Suppressor macrophage treated with lipopolysaccharide for 1 hour (primary cell): ENCODE results near the gene SOX18.

Experiments
- DNase-seq, 3 donors: peaks; one replicate each; pipeline ENCODE4 v3.0.0-alpha.2; 2020 to 2022

SOX18 gene

DNA sequence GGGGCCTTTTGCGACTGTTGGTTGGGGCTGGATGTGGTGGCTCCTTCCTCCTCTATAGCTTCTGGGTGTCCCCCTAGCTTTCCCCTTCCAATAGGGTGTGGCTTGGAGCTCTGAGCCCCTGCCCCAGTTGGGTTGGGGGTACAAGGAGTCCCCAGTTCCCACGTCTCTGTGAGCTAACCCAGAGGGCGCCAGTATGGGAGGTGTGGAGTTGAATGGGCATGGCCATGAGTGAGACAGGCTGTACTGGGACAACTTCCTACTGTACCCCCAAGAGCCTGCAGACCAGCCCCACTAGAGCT lies 12.3 kb downstream of the SOX18 start:
- DNase-seq = no peak

DNA sequence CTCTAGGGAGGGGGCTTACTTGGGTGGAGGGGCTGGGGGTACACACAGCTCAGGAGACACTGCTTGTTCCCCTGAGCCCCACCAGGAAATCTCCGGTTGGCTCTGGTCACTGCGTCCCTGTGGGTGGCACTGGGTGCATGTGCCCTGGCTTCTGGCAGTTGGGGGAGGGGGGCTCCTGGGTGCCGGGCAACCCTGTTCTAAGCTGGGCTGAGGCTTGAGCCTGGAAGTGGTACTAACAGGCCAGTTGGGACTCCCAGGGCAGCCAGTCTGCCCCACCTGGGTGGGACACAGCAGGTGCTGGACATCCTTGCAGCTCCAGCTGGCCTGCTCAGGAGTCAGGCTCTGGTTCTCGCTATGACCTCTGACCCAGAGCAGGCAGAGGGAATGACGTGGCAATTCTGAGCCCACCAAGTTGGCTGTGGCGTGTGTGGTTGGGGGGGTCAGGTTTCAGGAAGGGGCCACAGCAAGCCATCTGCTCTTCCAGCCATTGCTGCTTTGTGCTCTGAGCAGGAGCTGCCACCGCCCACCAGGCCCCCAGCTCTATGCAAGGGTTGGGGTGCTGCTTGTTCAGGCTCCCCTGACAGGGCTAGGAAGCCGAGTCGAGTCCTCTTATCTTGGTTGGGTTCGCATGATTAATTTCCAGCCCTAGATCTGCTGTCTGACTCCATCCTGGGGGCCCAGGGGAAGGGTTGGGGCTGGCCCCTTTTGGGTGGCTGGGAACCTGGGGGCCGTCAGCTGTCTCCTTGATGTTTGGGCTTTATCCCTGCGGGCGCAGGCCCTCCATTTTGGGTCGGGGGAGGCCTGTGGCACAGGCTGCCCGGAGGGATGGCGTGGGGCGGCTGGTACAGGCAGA lies 12.9 kb downstream of the SOX18 start:
- DNase-seq = no peak

DNA sequence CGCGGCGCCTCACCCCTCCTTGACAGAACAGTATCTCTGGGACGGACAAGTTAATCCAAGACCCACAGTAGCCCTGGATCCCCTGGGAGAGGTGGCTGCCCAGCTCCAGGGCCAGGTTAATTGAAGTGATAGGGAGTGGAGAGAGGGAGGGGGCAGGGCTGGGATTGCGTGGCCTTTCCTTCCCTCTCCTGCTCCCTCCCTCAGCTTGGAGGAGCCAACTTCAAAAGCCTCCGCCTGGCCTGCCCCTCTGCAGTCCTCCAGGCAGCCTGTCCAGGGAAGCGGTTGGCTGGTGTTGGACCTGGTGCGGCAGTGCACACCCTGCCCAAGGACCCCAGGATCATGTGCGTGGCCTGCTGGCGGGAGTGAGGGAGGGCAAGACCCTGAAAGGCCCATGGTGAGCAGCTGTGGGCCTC lies 13.5 kb downstream of the SOX18 start, which contains the start of gene C20orf204:
Gene C20orf204, plus strand, starts transcription at position 250 of the 413 bp plus-strand sequence. Its CDS starts 142 bp downstream, at position 392.
- DNase-seq = no peak

DNA sequence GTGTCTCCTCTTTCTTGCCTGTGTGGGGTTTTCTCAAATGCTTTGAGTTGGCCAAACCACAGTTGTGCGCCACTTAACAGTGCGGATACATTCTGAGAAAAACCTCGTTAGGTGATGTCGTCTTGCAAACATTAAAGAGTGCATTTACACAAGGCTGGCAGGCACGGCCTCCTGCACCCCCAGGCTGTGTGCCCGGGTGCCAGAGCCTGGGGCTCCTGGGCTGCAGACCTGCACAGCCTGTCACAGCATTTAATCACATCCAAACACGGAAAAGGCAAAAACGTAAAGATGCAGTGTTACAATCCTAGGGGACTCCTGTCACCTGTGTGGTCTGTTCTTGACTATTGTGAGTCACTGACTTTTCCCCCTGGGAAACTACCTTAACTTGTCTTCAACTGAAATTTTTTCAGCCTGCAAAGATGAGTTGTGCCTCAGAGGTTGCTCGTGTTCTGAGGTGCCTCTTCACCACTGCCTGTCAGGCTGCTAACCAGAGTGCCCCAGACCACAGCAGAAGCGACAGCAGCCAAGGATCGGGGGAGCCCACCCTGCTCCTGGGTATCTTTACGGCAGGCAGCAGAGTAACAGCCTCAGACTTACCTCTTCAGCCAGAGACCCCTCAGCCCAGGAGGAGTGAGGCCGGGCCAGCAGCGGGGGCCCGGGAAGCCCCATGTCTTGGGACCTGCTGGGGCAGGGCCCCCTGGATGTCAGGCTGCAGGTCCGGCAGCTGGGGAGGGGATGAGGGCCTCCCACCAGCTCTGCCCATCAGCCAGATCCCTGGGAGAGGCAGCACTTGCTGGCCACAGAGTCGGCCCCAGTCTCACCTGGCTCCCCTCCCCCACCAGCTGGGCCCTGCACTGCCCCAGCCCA lies 14.1 kb downstream of the SOX18 start:
- no peak for DNase-seq

DNA sequence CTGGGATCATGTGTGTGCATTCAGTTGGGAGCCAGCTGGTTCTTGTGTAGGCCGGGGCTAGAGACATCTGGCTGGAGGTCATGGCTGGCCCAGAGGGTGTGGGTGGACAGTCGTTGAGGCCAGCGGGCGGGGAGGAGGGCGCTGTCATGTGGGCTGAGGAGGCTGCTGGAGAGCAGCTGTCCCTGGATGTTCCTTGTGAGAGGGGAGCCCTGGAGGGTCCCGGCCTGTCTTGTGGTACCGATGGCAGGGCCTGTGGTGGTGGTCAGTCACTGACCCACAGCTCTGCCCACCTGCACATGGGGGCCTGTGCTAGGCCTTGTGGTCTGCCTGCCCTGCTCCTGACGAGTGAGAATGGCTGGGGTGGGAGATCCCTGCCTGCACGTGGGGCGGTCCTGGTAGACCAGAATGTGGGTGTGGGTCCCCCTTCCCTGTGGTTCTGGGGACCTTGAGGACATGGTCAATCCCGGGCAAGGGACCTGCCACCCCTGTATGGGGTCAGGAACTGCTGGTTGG lies 15.4 kb downstream of the SOX18 start:
- no peak for DNase-seq

DNA sequence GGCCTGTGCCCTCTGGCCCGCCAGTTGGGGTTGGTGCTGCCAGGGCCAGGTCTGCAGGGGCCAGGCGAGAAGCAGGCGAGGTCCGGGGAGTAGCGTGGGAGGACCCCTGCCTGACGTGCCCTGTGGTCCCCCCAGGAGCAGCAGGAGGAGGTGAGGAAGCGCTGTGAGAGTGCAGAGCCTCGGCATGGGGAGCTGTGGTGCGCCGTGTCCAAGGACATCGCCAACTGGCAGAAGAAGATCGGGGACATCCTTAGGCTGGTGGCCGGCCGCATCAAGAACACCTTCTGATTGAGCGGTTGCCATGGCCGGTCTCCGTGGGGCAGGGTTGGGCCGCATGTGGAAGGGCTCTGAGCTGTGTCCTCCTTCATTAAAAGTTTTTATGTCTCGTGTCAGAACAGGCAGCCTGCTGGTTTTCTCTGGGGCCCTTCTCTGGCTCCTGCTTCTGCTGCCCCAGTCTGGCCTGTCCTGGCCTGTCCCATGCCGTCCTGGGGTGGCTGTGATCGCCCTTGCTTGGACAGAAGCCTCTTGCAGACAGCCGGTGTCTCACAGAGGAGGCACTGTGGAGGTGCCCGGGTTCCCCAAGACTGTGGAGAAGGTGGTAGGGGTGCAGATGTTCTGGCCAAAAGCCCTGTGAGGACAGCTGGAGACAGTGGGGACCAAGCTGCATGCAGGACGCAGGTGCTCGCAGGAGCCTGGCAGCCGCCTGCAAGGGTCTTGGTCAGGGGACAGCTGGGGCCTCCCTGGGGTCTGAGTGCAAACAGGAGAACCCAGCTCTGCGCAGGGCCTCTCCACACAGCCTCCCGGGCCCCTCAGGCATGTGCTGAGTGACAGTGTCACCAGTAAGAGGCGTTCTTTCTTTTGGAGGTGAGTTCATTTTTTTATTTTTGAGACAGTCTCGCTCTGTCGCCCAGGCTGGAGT lies 16.5 kb downstream of the SOX18 start:
- DNase-seq = no peak

DNA sequence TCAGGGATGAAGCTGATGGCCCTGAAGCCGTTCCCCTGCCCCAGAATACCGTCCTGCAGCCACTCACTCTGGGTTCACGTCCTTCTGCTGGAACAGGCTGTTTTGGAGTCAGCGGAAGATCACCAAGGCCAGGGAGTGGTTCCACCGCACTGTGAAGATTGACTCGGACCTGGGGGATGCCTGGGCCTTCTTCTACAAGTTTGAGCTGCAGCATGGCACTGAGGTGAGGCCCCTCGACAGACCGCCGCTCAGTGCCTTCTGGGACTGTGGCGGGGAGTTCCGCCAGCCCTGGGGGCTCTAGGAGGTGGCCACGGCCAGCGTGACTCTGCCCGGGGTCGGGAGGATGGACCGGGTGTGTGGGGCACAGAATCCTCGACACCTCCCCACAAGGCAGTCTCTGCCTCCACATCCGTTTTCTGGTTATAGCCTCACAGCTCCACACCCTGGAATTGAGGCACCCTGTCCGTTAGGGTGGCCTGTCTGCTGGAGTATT lies 17.6 kb downstream of the SOX18 start:
- no peak for DNase-seq

DNA sequence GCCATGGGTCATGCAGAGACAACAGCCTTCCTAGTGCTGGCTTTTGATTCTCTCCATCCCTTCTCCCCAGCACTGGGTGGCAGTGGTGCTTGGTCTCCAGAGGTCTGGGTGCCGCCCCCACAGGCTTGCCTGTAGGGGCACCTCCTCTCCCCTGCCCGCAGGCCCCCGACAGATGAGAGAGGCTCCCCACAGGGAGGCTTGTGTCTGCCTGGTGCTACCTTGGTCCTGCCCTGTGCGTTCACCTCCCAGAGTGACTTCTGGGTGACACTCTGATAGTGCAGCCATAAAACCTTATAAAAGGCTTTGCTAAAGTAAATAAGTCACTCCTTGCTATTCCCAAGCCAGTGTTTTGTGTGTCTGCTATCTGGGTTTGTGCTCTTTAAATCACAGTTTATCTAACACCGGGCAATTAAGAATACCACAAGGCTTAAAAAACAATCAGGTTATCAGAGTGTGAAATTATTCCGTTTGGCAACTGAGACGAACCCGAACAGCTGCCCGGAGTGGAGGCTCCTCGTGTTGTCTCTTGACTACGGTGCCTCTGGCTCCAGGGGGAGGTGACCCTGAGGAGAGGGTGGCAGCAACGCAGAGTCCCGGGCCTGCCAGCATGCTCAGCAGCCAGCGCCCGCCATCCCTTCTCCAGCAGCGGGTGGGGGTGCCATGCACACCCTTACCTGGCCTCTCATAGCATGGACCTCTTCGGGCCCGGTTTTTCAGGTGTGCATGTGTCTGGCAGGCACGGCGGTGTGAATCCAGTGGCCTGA lies 18.9 kb downstream of the SOX18 start:
- DNase-seq = no peak

DNA sequence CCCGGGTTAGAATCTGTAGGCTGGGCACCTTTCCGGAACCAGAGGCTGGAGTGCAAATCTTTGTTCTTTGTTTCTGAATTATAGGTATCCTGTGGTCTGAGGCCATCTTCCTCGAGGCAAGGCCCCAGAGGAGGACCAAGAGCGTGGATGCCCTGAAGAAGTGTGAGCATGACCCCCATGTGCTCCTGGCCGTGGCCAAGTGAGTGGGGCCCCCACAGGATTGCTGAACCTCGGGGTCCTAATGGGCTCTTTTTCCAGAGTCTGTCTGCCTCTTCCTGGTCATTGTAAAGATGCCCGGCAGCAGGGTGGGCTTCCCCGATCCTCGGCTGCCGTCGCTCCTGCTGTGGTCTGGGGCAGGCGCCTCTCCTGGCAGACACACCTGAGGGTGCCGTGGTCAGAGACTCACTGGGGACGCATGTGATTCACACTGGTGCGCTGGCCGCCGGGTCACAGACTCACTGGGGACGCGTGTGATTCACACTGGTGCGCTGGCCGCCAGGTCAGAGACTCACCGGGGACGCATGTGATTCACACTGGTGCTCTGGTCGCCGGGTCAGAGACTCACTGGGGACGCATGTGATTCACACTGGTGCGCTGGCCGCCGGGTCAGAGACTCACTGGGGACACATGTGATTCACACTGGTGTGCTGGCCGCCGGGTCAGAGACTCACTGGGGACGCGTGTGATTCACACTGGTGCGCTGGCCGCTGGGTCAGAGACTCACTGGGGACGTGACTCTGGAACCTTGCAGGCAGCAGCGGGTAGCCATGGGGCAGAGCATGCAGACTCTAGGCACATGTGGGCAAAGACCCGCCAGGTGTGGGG lies 19.9 kb downstream of the SOX18 start:
- no peak for DNase-seq

DNA sequence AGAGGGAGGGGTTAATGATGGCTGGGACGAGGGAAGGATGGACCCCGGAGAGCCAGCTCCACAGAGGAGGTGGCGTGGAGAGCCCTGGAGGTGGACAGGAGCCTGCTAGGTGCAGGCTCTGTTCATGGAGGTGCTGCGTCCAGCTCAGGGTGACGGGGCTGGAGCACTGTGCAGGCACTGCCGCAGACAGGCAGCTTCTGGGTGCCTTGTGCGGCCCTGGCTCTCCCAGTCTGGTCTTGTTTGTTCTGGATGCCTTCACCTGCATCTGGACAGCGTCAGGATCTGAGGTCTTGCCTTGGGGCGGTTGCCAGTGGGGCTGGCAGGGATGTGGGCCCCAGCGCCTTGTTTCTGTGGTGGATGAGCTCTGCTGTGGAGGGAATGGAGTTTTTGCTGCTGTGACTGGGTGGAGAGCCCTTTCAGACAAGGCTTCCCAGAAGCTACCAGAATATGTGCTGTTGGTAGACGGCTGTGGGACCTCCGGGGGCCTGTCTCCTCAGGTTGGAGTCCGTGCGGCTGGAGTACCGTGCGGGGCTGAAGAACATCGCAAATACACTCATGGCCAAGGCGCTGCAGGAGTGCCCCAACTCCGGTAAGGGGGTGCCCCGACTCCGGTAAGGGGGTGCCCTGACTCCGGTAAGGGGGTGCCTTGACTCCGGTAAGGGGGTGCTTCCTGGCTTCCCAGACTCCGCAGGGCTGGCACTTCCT lies 21.3 kb downstream of the SOX18 start:
- no peak for DNase-seq

DNA sequence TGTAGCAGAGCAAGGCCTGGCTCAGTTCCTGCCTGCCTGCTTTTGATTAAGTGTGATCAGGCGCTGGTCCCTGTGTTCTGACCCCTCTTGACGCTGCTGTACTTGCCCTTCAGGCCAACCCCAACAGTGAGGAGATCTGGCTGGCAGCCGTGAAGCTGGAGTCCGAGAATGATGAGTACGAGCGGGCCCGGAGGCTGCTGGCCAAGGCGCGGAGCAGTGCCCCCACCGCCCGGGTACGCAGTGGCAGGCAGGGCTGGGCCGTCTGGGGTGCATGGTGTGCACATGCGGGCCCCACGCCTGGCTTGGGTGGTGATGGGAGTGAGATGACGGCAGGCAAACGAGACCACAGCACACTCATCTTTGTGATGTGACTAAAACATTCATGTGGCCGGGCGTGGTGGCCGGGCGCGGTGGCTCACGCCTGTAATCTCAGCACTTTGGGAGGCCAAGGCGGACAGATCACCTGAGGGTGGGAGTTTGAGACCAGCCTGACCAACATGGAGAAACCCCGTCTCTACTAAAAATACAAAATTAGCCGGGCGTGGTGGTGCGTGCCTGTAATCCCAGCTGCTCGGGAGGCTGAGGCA lies 23.5 kb downstream of the SOX18 start:
- no peak for DNase-seq

DNA sequence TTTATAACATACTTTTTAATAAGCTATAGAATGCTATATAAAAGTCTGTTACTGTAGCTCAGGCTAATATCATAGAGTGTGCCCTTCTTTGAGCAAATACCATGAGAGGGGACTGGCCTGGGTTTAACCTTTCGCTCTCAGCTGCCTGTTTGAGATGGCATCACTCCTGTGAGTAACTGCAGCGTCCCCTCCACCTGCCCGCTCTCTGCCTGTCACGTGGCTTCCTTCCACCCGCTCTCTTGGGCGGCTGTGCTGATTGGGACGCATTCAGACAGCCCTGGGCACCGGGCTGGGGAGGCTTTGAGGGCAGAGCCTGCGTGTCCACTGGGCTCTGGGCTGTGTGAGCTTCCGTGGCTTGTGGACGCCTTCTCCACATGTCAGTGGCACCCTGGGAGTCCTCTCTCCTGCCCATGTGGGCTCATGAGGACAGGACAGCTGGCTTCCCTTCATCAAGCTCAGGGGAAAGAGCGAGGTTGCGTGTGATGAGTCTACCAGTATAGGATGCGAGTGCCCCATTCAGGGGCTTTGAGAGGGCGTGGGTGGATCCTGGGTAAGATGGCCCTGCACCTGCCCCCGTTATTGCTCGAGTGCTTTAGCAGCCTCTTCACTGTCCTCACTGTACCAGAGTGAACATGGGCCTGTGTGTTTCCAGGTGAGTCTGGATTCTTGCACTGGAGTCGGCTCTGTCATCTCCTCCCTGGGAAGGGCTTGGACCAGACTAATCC lies 24.2 kb downstream of the SOX18 start:
- DNase-seq = no peak

DNA sequence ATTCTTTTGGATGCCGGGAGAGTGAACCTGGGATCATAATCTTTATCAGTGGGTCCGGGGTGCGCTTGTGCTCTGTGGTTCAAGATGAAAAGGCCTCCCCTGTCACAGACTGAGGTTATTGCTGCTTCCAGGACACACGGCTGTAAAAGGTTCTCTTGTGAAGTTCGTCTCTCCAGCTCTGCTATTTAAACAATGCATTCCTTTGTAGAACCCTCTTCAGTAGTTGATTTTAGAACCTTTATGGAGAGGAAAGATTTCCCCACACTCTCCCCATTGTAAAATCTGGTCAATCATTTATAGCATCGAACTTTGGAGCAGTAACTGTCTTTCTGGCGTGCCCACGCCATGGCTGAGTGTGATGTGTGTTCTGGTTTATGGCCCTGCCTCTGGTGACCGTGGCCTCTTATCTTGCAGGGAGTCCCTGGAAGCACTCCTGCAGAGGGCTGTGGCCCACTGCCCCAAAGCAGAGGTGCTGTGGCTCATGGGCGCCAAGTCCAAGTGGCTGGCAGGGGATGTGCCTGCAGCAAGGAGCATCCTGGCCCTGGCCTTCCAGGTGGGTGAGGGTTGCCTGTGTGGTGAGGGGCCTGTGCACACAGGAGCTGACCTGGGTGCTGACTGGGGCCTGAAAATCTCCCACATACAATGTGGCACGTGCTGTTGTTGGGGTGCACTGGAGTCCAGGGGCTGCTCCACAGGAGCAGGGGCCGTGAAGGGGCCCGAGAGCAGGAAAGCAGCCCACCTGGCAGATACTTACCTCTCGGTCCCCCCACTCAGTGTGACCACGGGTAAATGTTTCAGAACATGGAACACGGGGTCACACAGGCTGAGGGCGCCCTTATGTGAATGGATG lies 25.1 kb downstream of the SOX18 start:
- no peak for DNase-seq

DNA sequence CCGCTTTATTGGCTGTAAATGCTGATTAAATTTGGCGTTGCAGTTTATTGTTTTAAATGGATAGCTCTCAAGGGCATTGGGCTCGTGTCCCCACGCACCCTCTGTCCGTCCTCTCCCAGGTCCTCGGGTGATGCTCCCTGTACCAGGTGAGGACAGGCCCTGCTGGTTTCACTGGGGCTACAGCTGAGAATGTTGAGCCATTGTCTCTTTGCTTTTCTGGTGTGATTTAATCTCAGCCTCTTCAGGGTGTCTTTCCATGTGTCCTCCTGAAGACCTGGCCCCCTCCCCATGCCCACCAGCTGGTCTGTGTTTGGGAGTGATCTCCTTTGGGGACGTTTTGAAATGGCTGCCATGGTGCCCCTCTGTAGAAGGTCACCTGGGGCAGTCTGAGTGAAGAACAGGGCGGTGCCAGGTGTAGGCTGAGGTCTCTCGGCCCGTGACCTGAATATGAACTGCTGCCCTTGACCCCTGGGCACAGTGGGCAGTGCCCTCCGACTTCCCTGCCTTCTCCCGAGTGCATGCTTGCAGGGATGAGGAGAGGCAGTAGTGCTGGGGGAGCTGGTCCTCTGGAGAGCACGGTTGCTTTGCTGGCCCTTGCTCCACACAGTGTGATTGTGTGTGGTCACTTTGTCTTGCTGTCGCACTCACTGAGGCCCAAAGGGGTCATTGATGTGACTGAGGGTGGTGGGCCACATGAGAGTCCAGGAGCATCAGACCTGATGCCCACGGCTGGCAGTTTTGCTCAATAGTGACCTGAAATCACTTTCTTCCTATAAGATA lies 25.9 kb downstream of the SOX18 start:
- no peak for DNase-seq

DNA sequence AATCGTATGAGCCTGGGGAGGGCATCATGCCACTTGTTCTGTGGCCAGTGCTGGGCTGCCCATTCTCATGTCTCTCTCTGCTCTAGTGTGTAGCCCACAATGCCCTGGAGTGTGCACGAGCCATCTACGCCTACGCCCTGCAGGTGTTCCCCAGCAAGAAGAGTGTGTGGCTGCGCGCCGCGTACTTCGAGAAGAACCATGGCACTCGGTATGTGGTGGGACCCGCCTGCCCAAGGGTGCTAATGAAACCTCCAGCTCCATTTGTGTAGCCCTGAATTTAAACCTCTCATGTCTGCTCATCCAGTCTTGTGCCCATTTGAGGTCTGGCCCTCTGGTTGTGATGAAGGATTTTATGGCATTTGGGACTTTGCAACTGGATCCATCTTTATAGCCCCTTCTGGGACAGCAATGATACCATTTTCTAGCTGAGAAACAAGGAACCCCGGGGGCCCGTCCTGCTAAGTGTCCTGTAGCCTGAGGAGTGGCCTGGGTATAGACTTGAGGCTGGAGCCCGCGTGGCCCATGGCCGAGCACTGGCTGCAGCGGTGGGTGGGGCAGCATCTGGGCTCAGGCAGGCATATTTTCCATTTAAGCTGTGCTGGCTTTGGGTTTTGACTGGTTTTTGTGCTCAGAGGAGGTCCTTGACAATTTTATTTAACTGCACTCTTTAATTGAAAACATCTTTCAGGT lies 26.6 kb downstream of the SOX18 start:
- DNase-seq = no peak

DNA sequence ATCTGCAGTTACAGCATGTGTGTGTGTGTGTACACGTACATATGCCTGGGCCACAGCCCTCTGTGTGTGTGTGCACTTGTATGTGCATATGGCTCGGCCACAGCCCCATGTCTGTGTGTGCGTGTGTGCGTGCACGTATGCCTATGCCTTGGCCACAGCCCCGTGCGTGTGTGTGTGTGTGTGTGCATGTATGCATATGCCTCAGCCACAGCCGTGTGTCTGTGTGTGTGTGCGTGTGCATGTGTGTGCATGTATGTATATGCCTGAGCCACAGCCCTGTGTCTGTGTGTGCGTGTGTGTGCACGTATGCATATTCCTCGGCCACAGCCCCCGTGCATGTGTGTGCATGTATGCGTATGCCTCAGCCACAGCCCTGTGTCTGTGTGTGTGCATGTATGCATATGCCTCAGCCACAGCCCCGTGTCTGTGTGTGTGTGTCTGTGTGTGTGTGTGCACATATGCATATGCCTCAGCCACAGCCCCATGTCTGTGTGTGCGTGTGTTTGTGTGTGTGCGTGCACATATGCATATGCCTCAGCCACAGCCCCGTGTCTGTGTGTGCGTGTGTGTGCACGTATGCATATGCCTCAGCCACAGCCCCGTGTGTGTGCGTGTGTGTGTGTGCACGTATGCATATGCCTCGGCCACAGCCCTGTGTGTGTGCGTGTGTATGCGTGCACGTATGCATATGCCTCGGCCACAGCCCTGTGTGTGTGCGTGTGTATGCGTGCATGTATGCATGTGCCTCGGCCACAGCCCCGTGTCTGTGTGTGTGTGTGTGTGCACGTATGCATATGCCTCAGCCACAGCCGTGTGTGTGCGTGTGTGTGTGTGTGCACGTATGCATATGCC lies 28.1 kb downstream of the SOX18 start:
- no peak for DNase-seq
